Cardiac muscle cell (in vitro differentiated cells and primary cell): ENCODE data around the gene ARNT2. TPM values are rescaled to one million over a fixed set of nuclear protein-coding genes. Genes with fewer than 3 reads are reported as not detected.

Source experiments
- DNase-seq, 2 donors: peaks; one replicate each; pipeline versions ENCODE4 v3.0.0 to v3.0.0-alpha.2; 2010 to 2017; ENCODE audit warnings: low read depth in 1 of 2, low spot score in 1 of 2
- H3K27ac ChIP-seq: fragments of 200-600 bp; sonication (generic); 2 replicates; pipeline ENCODE4 v1.5.1; 2016
- H3K27me3 ChIP-seq: fragments of 200-600 bp; sonication (generic); 2 replicates; pipeline ENCODE4 v1.6.0; 2016; ENCODE audit warnings: control low read depth
- H3K36me3 ChIP-seq: fragments of 200-600 bp; sonication (generic); 2 replicates; pipeline ENCODE4 v1.5.1; 2016; ENCODE audit warnings: control low read depth
- H3K4me1 ChIP-seq: fragments of 200-600 bp; sonication (generic); 2 replicates; pipeline ENCODE4 v1.8.1; 2017; ENCODE audit warnings: low read depth, mild to moderate bottlenecking, mixed run types
- H3K4me3 ChIP-seq: fragments of 200-600 bp; sonication (generic); 2 replicates; pipeline ENCODE4 v1.5.1; 2016; ENCODE audit warnings: mild to moderate bottlenecking
- H3K9me3 ChIP-seq: fragments of 200-600 bp; sonication (generic); 2 replicates; pipeline ENCODE4 v1.5.1; 2017; ENCODE audit warnings: low read depth, mild to moderate bottlenecking, control low read depth
- CTCF ChIP-seq: IDR thresholded peaks from 2 replicates; pipeline ENCODE4 v1.5.1; 2012; ENCODE audit warnings: low read depth, mild to moderate bottlenecking, low read length
- polyA plus RNA-seq: library from polyadenylated mRNA; unstranded; fragments of >200 nt; fragmentation: Nextera tagmentation; extraction: Ambion mirVana; gene quantifications from 2 replicates; pipeline ENCODE4 v1.2.1, GENCODE V29; 2016
- total RNA-seq: library from RNA; depleted of rRNA; stranded (reverse); fragments of >200 nt; gene quantifications from 2 replicates; pipeline ENCODE4 v1.2.3, GENCODE V29; 2016

Gene ARNT2
- total and polyA plus RNA-seq, 2 experiments from 2014 or later: 3.8 to 4.4 TPM

DNA sequence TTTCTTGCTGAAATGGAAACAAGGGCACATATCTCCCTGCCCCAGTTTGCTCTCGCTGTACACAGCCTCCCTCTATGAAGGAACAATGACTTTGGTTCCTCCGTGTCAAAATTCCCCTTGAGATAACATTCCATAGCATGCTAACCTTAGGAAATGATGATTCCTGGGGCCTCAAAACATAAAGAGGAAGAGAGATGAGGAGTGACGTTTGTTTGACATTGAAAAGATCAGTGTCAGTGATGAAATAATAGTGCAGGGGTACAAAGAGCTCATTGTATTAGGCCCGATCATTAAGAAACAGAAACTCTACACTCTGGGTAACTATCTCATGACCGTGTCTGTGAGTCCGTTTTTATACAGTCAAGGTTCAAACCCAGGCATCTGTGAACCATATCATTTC lies 55.2 kb downstream of the ARNT2 start:
- H3K27me3 ChIP-seq: peaks cover 4% of the 10 kb centered on the region
- no peak for TF ChIP-seq CTCF
- no peak for DNase-seq
- no peaks in the 10 kb centered on the region for H3K4me1 ChIP-seq
- no peak overlapping the region for H3K4me3 ChIP-seq
- no peak overlapping the region for H3K27ac ChIP-seq
- H3K9me3 ChIP-seq: no peaks in the 10 kb centered on the region
- H3K36me3 ChIP-seq: no peaks in the 10 kb centered on the region

- no peak overlapping the region for H3K27ac ChIP-seq
- no peak for TF ChIP-seq CTCF
These were observed 55.6 kb downstream of the ARNT2 start for GRCh38 chr15:80459818-80460217.

GRCh38 chr15:80461356-80462095 lies 57.3 kb downstream of the ARNT2 start:
- Histone ChIP-seq H3K4me1 (no peaks in the 10 kb centered on the region), H3K27ac (no peak overlapping the region), H3K4me3 (no peak overlapping the region), H3K9me3 (no peaks in the 10 kb centered on the region), H3K27me3 (peaks cover 1% of the 10 kb centered on the region), H3K36me3 (no peaks in the 10 kb centered on the region)
- DNase-seq: peak in 1 of 2 donors; percentile 70
- TF ChIP-seq CTCF: no peak

More at GRCh38 chr15:80459818-80460217, 55.6 kb downstream of the ARNT2 start:
- Histone ChIP-seq H3K27me3 (peaks cover 4% of the 10 kb centered on the region), H3K4me3 (no peak overlapping the region), H3K9me3 (no peaks in the 10 kb centered on the region), H3K4me1 (no peaks in the 10 kb centered on the region), H3K36me3 (no peaks in the 10 kb centered on the region)
- no peak for DNase-seq

GRCh38 chr15:80462111-80462510 lies 57.9 kb downstream of the ARNT2 start:
- H3K27ac ChIP-seq: no peak overlapping the region
- DNase-seq: no peak
- H3K36me3 ChIP-seq: no peaks in the 10 kb centered on the region
- no peaks in the 10 kb centered on the region for H3K4me1 ChIP-seq
- TF ChIP-seq CTCF: no peak
- no peaks in the 10 kb centered on the region for H3K9me3 ChIP-seq
- H3K27me3 ChIP-seq: no peaks in the 10 kb centered on the region
- no peak overlapping the region for H3K4me3 ChIP-seq

GRCh38 chr15:80462836-80463512 lies 58.8 kb downstream of the ARNT2 start:
- H3K27me3 ChIP-seq: no peaks in the 10 kb centered on the region
- no peak for TF ChIP-seq CTCF
- H3K36me3 ChIP-seq: no peaks in the 10 kb centered on the region
- no peak overlapping the region for H3K4me3 ChIP-seq
- H3K27ac ChIP-seq: no peak overlapping the region
- no peaks in the 10 kb centered on the region for H3K9me3 ChIP-seq
- H3K4me1 ChIP-seq: no peaks in the 10 kb centered on the region
- DNase-seq: no peak
